HG03571 (cell line): Measurements from ENCODE around the gene FMNL1.

Experiments
- ATAC-seq: cut with Tn5 transposase; IDR thresholded peaks from one replicate; pipeline ENCODE4 v1.9.1; 2021; ENCODE audit not compliant: unreplicated experiment

The FMNL1 gene

DNA sequence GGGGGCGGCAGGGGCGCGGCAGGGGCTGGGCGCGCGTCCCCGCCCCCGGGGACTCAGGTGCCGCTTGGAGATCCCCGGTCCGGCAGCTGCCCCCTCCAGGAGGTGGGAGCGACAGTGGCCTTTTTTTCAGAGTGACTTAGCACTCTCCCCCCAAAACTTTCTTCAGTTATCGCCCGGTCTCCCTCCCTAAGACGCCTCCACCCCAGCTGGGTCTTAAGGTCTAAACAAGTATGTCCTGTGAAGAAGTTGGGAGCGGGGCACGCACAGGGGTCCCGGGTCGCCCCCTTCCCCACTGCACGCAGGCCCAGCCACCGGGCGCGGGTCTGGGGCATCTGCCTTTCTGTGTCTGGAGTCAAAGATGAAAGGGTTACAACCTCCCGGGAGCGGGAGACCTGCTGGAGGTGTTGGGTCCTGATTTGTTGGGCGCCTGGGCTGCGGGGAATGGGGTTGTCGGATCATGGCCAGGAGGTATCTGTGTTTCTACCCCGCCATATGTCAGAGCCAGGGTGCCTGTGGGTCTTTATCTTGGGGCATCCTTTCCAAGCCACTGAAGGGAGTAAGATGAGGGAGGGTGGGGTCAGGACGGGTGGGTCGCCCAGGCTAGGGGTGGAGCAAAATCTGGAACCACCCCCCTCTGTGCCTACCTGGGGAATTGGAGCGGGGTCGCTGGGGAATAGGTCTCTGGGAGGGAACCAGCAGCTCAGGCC, 757 bp downstream of the FMNL1 start:
- no peak for ATAC-seq

DNA sequence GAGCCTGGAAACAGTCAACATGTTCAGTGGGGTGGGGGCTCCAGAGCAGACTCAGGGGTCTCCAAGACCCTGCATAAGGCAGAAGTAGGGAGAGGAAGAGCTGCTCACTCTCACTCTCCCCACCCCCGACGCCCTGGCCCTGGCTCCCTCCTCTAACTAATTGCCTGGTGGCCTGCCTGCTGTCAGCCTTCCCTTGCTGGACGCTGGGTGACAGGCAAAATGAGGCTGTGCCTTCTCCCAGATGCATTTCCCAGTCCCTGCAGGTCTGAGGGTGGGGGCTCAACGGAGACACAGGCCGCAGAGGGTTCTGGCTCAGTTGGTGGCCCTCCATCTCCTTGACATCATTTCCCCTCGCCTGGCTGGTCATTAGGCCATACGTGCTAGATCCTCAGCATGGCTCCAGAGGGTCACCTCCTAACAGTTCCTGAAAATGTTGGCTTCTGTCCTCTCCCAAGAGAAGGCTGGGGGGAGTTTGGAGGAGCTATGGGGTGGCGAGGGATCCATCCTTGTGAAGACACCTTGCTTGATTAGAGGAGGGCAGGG, 1.4 kb downstream of the FMNL1 start:
- no peak for ATAC-seq

DNA sequence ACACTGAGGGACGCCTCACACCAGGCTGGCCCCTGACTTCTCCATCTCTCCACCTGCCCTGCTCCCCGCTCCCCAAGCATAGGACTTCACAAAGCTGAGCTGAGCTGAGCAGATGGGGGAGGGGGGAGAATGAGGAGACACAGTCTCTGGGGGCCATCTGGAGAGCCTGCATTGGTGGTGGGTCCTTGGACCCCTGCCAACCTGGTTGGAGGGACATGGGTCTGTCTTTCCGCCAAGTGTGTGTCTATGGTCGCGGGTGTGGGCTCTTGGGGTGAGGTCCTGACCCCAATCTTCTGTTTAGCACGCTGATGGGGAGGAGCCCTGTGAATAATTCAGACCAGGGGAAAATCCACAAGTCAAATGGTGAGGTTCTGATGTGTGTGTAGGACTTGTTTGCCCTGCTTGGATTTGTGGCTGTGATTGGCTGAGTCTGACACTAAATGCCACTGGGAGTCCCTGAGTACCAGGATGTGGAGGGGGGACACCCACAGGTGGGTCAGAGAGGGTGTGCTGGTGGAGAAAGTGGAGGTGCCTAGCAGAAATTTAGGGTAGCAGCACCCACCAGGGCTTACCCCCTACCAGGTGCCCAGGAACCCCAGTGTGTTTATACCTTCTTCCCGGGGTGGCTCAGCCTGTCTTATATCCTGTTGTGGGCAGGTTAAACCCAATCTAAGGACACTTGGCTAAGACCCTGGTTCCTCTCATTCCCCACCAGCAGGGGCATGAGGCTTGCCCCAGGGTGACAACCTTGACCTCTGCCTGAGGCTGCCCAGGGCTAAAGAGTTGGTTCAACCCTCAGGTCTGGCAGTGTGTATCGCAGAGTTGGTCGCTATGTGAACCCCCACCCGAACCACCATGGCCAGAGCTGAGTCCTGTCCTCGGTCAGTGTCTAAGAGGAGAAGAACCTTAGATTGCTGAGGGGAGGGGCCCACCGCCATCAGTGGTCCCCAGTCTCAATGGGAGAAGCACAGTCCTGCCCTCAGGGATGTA, 2.1 kb downstream of the FMNL1 start:
- ATAC-seq, result no peak

DNA sequence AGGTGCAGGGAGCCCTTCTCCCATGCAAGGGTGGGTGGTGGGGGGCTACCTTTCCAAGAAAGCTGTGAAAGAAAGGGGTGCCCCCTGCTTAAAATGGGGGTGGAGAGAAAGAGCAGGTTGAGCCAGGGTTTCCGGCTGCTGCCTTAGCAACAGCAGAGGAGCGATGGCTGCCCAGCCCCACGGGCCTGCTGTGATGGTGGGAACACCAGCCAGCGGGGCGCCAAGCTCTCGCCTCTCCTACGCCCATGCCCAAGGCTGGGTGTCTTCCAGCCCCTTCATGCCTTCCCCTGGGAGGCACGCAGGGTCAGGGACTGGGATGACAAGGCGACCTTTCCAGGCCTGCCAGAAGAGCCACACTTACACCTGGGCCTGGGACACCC, 3.0 kb downstream of the FMNL1 start:
- no peak for ATAC-seq

DNA sequence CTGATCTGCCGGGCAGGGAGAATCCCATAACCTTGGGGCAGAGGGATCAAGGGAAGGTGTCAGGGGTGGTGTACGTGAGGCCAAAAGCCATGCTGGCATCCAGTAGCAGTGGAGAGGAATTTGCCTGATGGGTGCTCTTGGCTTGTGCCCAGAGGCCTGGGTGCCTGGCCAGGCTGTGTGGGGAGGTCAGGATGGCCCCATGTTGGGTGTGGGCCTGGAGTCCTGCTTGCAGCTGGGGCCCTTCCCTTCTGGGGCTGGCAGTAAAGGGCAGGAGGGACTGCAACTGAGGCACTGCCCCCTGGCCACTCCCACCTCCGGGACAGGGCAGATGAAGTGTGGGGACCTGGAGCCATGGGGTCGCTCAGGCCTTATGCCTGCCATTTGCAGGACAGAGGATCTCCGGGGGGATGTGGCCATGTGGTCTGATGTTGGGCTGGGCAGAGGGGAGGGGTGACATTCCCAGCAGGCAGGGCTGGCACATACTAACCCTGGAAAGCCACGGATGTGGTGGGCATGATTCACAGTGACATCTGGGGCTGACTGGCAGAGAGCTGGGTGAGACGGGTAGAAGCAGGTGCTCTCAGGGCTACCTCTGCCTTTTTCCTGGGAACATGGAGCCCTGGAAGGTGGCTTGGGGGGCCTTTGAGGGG, 3.5 kb downstream of the FMNL1 start:
- no peak for ATAC-seq

DNA sequence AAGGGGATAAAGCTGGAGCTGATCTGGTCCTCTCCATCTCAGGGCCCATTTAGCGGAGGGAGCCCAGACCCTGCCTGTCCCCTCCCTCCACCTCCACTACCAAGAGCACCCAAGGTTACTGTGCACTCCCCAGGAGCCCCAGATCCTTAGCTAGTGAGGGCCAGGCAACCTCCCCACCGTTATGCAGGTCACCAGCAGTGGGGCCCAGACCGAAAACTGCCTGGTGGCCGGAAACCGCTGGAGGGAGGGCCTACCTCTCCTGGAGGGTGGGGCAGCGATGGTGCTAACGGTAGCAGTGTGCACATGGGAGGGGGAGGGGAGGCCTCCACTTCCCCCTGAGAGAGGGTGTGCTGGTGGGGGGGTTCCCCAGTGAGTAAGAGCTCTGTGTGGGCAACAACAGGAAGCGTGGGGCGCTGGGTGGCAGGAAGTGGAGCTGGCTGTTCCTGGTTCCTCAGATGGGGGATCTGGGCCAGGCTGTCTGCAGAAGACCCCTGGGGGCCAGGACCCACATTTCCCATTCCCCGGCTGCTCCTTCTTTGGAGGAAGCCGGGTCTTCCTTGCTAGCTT, 4.4 kb downstream of the FMNL1 start:
- ATAC-seq, result peak; percentile 36

DNA sequence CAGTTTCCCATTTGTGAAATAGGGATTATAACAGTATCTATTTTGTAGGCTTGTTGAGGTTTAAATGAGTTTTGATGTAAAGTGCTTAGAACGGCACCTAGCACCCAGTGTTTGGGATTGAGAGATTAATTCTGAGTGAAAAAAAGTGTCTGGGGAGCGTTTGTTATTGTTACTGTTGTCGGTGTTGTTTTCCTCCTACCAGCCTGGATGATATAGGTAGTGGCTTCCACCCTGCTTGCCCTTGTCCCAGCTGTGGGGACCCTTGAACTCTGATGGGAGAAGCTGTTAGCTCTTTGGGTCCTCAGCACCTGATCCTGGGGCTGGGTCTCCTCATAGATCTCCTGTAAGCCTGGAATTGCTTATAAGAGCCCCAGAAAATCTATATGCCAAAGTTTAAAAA, 4.9 kb downstream of the FMNL1 start:
- no peak for ATAC-seq

DNA sequence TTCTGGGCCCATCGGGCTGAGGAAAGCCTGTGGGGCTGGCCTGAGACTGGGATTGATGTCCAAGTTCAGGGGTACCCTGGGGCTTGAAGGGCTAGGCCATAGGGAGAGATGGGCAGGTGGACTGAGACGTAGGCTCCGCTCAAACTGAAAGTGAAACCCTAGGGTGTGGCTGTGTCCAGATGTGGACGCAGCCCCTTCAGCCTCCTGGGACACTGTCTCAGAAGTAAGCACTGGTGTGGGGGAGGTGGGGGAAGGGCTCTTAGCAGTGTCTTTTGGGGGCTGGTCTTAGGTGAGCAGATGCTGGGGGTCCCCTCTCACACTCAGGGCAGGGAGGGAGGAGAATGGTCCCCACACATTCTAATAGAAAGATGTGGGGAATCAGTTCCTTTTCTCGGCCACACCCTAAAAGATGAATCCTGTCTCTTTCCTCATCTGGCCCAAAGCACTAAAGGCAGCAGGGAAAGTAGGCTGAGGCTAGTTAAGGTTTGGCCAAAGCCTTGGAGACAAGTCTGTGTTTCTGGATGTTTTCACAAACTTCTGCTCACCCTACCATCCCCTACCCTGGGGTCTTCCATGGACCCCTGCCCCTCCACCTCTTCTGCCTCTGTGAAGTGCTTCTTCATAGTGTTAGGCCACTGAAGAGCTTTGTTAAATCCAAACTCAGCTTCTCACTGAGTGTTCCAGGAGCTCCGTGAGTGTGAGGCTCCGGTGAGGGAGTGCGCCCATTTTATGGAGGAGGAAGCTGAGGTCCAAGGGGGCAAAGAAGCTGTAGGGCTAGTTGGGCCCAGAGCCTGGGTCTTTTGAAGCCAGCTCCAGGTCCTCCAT, 5.6 kb downstream of the FMNL1 start:
- ATAC-seq, result no peak

DNA sequence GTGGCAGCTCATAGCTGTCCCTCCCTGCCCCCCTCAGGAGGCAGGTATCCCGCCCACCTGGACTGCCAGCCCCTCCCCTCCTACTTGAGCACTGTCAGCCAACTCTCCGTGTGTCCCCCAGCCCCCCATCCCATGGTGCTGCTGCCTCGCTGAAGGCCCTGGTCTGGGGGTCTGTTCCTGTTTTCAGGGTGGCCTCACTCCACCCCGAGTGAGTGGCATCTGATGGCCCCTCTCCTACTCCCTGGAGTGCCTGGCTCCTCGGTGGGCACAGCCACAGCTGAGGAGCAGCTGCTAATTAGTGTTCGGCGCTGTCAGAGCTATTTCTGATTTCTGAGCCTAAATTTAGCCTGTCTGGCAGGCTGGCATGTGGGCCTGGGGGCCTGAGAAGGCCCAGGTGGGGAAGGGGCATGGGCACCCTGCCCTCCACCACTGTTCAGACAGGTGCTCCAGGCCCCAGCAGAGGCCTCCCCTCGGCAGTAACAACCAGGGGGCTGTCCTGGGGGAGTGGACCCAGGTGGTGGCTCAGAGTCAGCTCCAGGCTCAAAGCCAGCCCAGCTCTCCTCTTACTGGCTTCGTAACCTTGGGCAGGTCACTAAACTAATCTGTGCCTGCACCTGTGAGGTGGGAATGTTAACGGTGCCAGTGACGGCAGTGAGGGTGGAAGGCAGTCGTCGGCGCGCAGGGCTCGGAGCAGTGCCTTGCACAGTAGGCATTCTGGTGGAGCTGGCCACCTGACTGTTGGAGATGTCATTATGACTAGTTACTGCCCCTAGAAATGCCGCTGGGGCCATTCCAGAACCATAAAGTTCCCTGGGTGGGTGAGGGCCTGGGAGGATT, 6.5 kb downstream of the FMNL1 start:
- ATAC-seq, result no peak

DNA sequence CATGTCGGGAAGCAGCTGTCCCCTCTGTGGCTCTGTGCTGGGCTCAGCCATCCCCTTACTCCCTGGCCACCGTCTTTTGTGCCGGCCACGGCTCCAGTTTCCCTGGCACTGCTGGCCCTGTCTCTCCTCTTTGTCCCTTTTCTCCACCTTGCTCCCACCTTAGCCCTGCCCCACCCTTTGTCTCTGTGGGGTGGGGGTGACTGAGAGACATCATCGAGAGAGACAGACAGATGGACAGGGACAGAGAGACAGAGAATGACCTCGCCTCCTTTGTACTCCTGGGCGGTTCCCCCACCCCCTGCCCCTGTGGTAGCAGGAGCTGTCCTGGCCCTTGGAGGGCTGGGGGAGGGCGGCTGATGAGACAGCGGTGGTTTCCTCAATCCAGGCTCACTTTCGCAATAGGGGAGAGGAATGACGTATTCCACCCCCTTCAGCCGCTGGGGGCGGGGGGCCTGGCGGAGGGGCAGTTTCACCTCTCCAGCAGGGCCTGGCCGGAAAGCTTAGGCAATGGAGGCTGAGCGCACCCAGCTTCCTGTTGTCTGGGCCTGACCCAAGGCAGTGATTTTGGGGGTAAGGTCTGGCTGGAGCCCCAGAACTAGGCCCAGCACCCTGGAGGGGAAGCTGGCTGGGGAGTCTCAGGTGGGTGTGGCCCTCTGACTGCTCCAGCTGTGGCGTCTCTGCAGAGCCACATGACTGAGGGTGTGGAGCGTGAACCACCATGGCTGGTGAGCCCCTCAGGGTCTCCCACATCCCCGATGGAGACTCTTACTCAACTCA, 7.3 kb downstream of the FMNL1 start:
- peak; percentile 24 for ATAC-seq

DNA sequence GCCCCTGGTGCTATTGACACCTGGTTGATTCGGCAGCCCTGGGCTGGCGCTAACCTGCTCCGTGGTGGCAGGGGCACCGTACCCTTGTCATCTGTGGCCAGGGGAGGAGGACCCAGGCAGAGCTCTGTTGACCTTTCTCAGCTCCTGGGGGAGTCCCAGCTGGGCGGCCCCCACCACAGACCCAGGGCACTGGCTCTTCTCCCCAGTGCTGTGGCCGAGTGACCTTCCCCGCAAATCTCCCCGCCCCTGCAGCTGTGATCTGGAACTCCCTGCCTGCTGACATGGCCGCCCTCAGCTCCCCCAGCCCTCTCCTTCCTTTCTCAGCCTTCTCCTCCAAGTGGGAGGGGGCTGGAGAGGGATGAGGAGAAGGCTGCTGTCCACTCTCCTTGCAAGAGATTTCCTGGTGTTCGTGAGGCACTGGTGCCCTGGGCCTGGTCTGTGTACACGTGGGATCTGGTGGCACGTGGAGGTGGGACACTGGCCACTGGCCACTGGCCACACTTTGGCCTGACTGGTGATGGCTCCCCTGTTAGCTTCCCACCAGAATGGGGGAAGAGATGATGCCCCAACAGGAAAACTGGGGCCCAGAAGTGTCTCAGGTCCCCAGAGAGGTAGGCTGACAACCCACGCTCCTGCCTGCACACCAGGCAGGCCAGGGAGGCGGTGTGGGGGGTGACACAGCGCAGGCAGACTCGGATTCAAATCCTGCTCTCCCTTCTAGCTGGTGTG, 8.2 kb downstream of the FMNL1 start:
- ATAC-seq, result no peak

DNA sequence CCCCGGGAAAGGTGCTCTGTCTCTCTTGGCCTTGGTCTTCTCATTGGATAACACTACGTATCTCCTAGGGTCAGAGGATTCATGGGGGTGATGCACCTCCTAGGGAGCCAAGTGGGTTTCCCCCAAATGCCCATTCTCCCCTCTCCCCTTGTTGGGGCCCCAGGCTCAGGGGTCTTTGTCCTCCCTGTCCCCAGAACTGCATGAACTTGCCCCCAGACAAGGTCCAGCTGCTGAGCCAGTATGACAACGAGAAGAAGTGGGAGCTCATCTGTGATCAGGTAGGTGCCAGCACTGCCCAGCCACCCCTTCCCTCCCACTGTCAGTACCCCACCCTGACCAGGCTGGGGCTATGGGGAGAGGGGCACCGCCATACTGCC, 8.7 kb downstream of the FMNL1 start:
- no peak for ATAC-seq

DNA sequence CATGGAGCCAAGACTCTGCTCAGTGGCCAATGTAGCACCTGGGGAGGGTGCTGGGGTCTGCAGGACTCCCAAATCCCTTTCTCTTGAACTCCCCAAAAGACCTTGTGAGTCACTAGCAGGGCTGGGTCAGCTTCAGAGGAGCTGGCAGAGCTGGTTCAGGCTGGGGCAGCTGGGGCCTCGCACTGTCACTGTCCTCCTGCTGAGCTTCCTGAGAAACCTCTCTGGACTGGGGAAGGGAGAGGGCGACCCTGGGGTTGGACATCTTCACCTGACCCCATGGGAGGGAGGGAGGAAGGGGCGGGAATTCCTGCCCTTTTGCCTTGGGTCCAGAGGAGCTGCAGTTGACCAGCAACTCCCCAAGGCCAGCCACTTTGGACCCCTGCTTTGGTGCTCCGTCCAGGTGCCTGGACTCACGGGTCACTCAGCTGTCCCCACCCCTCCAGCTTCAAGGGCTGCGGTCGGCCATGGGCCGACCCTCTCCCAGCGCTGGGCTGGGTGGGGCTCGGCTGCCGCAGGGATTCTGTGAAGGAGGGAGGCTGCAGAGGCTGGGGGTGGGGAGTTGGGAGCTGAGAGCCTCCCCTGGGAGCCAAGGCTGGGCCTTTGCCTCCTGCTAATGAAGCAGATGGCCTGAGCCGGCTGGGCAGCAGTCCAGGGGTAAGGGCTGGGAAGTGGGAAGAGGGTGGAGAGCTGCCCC, 9.2 kb downstream of the FMNL1 start:
- no peak for ATAC-seq

DNA sequence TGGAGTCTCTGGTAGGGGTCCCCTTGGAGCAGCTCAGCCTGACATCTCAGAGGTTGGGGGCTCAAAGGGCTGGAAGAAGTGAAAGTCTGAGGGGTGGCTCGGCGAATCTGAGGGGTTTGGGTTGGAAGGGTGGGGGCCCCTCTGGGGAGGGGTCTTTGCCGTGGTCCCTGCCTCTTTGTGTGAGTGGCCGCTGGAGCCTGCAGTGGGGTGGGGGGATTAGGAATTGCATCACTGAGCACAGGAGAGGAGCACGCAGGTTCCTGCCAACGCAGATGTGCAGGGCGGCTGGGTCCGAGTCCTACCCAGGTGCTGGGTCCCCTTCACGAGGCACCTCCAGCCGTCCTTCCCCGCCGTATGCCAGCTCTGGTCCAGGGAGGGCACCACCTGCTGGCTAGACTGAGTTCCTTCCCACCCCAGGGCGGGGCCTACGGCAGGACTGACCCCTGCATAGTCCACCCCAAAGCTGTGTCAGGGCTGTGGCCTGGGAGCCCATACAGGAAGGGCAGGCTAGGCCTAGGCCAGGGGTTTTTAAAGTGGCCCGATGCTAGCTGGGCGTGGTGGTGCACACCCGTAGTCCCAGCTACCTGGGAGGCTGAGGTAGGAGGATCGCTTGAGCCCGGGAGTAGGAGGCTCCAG, 9.9 kb downstream of the FMNL1 start:
- no peak for ATAC-seq

DNA sequence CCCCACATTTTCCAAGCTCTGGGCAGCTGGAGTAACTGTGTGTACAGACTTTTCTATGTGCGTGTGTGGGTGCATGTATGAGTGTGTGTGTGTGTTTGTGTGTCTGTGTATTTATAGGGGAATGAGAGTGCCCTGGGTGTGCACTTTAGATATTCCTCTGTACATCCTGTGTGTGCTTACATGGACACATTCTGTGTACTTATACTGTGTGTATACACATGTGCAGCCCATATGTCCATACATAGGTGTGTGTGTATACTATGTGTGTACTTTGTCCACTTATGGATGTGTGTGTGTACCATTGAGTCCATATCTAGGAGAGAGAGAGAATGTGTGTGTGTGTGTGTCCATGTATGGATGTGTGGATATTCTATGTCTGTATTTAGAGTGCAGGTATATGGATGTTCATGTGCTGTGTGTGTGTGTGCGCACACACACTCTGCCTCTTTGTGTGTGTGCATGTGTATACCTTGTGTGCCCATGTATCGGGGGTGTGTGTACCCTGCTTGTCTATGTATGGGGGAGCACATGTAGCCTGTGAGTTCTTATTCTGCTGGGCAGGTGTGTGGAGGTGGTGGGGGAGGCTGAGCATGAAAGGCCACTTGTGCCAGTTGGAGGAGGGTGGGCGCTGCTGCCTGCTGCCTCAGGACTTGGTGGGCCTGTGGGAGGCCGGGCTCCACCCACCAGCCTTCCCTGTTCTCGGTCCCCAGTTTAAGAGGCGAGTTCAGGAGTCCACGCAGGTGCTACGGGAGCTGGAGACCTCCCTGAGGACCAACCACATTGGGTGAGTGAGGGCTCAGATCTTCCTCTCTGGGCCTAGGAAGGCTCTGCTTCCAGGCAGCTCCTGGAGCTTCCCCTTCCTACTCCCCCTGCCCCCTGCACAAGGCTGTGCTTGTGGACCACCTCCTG, 11.1 kb downstream of the FMNL1 start:
- no peak for ATAC-seq

DNA sequence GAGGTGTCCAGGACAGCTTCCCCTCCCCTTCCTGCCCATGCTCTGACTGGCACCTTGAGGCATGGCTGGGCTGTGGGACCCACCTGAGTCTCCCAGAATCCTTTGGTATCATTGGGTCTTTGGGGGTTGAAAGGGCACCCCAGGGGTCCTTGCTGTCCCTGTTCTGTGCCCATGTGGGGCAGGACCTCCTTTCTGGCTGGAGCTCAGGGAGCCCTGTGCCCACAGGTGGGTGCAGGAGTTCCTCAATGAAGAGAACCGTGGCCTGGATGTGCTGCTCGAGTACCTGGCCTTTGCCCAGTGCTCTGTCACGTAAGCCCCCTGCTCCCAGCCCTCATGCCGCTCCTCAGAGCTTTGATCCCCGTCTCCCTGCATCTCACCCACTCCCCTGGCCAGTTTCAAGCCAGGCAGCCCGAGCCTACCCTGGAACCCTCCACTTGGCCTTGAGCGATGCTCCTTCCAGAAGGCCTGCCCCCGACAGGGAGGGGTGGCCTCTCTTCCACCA, 11.8 kb downstream of the FMNL1 start:
- no peak for ATAC-seq
